Stimulated activated CD4-positive, alpha-beta T cell treated with anti-CD3 and anti-CD28 coated beads, Interleukin-1b, Interleukin-23, amount 100 ng/mL, for 48 hours (primary cell): ENCODE measurements around the gene RABEPK.
A peak's percentile ranks its signal among the peaks of the same experiment; 100 is the strongest.
"Not testable (repeated sequence)": the region's sequence is repeated elsewhere in the genome, so short reads cannot be mapped to it uniquely, and the experiment has no call there.

Source experiments
- DNase-seq: peaks from one replicate; pipeline ENCODE4 v3.0.0-alpha.2; 2020

Gene RABEPK, protein sequence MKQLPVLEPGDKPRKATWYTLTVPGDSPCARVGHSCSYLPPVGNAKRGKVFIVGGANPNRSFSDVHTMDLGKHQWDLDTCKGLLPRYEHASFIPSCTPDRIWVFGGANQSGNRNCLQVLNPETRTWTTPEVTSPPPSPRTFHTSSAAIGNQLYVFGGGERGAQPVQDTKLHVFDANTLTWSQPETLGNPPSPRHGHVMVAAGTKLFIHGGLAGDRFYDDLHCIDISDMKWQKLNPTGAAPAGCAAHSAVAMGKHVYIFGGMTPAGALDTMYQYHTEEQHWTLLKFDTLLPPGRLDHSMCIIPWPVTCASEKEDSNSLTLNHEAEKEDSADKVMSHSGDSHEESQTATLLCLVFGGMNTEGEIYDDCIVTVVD

DNA sequence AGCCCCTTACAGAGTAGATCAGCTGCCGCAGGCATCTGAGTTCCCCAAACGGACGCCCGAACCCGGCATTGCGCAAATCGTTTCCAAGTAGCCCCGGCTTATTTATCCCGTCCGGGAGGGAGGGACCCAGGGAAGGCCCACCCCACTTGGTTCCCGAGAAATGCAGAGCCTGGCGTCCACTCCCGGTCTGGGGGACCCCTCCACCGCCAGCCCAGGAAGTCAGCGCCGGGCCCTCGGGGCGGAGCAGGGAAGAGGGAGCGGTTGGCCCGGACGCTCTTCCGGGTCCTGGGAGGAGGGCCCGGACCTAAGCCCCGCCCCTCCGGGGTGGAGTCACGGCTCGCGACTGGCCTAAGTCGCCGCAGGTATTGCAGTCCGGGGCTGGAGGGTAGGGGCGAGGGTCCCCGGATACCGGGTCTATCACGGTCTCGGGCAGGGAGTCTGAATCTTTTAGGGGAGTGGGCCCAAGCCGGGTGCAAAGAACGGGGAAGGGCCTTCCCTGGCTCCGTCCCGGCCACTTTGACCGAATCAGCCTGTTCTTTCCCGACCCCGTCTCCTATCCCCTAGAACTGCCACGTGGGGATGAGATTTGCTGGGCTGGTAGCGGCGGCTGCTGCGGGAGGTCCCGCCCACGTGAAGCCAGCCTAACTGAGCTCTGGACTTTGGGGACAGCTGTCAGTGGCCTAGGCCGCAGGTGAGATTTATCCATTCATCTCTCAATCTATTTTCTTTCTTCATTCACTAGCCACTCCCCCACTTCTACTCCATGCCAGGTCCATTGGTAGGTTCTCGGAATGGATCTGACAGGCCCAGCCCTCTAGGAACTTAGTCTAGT lies at the start of gene RABEPK:
TSS of gene RABEPK (plus strand) at position 327 of the 832 bp plus-strand sequence. CDS start 2,472 bp downstream, outside the sequence.
- peak; percentile 88 for DNase-seq

DNA sequence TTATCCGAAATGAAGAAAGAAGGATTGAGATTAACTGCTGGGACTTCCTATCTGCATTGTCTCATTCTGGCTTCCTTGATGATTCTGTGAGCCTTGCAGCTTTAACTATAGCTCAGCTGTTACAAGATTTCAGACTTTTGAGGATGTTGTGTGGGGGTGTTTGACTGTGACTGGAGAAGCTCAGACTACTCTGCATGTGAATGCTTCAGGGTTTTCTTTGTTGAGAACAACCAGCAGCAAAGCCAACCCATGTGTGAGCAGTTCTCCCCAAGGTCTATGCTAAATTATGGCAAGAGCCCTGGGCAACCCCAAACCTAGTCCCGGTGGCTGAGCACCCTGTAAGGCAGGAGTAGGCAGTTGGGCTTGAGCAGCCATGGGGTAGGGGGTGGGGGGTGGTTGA lies 48.6 kb upstream of the RABEPK start:
- no peak for DNase-seq

DNA sequence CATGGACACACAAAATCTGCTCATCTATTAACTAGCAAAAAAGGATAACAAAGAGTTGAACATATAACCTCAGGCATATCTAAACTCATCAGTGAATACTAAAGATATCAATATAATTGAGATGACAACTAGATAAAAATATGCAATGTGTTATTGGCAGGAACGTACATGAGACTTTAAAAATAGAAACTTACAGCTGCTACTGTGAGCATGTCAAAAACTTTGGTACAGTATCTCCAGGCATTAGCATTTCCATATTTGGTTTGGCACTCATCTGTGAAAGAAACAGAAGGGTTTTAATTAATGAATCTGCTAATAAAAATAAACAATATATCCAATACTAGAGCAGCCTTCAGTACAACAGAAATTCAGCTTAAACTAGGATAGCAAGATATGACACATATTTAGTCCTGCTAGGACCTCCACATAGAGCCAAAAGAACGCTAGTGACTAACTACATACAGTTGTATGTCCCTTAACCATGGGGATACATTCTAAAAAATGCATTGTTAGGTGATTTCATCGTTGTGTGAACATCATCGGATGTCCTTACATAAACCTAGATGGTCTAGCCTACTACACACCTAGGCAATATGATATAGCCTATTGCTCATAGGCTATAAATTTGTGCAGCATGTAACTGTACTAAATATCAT lies 46.5 kb upstream of the RABEPK start:
- DNase-seq = no peak

DNA sequence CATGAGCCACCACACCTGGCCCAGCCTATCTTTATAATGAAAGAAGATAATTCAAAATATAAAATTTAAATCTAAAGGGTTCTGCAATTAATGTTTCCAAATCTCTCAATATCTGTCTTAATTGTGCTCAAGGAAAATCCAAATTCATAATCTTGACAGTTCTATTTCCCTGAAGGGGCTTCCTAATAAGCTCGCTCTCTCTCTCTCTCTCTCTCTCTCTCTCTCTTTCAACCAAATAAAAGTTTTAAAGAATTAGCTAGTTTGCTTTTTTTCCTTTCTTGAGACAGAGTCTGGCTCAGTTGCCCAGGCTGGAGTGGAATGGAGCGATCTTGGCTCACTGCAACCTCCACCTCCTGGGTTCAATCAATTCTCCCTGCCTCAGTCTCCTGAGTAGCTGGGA lies 43.8 kb upstream of the RABEPK start:
- no peak for DNase-seq

DNA sequence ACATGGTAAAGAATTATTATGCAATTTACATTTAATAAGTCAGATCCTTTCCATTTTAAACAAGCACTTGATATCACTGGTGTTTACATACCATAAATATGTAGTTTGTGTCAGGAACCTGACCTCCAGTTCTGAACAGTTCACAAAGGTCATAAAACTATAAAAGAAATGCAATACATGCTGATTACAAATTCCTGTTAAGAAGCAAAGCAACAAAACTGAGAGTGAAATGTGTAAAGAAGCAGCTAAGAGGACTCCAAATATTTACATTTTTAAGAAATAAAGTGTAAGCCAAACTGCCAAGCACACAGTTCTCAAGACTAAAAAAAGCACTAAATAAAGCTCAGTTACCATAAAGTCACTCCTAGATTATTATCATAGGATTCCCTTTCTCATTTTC lies 39.6 kb upstream of the RABEPK start:
- DNase-seq = no peak

DNA sequence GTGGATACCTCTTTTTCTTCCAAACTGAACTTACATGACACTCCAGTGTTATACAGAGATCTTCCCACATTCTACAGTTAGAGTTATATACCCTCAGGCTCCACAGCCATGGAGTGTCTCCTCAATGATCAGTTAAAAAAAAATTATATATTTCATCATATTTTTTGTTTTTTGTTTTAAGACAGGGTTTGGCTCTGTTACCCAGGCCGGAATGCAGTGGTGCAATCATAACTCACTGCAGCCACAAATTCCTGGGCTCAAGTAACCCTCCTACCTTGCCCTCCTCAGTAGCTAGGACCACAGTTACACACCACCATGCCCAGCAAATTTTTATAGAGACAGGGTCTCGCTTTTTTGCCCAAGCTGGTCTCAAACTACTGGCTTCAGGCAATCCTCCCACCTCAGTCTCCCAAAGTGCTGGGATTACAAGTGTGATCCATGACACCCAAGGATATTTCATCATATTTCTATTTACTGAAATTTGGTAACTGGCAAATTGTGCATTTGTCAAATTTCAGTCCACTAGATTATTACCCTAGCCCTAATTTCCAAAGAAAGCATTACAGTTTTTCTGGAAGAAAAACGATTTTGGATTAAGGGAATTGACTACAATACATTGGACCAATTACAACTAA lies 38.9 kb upstream of the RABEPK start:
- no peak for DNase-seq

DNA sequence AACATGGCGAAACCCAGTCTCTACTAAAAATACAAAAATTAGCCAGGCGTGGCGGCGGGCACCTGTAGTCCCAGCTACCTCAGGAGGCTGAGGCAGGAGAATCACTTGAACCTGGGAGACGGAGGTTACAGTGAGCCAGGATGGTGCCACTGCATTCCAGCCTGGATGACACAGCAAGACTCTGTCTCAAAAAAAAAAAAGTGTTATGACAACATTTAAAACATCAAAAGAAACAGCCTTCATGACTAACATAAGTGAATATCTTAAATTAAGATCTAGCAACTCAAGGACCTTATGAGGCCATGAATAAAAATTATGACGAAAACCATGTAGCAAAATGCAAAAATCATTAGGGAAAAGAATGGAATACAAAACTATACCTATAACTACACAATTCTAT lies 37.5 kb upstream of the RABEPK start:
- DNase-seq = not testable (repeated sequence)

DNA sequence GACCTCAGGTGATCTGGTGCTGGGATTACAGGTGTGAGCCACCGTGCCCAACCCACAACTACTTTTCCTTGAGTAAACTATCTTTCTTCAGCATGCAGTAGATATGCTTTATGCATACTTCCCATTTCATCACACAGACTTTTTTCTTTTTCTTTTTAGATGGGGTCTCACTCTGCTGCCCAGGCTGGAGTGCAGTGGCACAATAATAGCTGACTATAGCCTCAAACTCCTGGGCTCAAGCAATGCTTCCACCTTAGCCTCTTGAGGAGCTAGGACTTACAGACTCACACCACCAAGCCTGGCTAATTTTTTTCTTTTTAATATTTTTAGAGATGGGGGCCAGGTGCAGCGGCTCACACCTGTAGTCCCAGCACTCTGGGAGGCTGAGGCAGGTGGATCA lies 33.6 kb upstream of the RABEPK start:
- no peak for DNase-seq

DNA sequence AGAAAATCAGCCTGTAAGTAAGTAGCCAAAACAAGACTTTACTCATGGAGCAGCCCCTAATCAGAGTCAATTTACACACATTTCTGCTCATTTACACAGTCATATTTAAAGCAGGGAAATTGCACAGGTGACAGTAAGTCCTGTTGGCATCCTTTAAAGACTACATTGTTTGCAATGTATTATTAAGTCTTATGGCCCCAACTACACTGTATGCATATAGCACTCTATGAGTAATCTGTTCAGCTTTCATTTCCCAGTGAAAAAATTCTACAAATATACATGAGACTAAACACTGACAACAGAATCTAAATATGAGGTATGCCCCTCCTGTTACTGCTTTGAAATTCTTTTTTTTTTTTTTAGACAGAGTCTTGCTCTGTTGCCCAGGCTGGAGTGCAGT lies 30.4 kb upstream of the RABEPK start:
- no peak for DNase-seq

DNA sequence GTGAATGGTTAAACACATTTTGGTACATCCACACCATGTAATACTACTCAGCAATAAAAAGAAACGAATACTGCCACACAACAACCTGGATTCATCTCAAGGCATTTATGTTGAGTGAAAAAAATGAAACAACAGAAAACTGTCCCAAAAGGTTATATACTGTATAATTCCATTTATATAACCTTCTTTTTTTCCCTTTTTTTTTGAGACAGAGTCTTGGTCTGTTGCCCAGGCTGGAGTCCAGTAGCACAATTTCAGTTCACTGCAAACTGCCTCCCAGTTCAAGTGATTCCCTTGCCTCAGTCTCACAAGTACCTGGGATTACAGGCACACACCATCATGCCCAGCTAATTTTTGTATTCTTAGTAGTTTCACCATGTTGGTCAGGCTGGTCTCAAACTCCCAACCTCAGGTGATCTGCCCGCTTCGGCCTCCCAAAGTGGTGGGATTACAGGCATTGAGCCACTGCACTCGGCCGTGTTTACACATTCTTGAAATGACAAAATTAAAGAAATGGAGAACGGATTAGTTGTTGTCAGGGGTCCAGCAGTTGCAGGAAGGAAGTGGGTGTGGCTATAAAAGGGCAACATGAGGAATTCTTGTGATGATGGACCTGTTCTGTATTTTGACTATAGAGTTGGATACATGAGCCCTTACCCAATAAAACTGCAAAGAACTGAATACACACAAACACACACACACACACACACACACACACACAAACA lies 28.1 kb upstream of the RABEPK start:
- no peak for DNase-seq

DNA sequence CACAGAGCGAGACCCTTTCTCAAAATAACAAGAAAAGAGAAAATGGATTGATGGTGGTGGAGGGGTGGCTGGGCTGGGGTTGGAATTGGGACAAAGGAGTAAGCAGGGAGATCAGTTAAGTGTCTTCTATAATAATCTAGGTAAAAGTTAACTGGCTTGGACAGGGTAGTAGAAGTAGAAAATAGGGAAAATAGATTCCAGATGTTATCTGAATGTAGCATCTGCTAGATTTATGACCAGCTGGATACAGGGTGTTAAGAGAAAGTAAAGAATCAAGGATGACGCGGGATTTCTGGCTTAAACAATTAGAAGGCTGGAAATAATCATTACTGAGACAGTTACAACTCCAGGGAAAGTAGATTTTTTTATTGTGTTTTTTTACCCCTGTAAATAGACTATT lies 23.7 kb upstream of the RABEPK start:
- no peak for DNase-seq

DNA sequence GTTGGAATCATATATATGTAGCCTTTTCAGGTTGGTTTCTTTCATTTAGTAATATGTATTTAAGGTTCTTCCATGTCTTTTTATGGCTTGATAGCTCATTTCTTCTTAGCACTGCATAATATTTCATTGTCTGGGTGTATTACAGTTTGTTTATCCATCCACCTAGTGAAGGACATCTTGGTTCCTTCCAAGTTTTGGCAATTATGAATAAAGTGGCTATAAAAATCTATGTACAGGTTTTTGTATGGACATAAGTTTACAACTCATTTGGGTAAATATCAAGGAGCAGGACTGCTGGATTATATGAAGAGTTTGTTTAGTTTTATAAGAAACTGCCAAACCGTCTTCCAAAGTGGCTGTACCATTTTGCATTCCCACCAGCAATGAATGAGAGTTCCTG lies 22.5 kb upstream of the RABEPK start:
- no peak for DNase-seq

DNA sequence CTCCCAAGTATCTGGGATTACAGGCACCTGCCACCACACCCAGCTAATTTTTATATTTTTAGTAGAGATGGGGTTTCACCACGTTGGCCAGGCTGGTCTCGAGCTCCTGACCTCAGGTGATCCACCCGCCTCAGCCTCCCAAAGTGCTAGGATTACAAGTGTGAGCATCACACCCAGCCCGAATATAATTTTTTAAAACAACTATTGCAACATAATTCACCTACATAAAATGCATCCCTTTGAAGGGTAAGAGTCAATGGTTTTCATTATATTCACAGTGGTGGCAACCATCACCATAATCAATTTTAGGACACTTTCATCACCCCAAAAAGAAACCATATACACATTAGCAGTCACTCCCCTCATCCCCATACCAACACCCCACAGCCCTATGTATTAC lies 20.6 kb upstream of the RABEPK start:
- not testable (repeated sequence) for DNase-seq

DNA sequence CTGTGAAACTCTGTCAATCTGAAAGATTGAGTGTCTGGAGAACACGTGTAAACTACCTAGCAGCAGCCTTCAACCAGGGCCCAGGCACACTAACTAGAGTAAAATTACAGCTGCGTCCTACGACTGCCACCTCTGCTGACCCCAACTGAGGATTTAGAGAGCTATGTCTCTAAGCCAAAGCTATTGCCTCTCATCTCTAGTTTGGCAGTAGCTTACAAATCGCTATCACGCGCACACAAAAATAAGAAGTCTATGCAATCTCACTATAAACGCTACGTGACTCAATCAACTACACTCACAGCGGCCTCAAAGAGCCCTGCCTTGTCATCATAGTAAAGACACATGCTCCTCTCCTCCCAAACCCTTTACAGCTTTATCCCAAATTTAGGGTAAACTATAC lies 19.5 kb upstream of the RABEPK start:
- no peak for DNase-seq

DNA sequence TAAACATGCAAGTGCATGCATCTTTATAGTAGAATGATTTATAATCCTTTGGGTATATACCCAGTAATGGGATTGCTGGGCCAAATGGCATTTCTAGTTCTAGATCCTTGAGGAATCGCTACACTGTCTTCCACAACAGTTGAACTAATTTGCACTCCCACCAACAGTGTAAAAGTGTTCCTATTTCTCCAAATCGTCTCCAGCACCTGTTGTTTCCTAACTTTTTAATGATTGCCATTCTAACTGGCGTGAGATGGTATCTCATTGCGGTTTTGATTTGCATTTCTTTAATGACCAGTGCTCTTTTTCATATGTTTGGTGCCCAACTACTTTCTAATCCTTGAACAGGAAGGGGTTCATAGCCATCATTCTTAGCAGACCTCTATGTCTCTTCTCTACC lies 18.6 kb upstream of the RABEPK start:
- DNase-seq = not testable (repeated sequence)

DNA sequence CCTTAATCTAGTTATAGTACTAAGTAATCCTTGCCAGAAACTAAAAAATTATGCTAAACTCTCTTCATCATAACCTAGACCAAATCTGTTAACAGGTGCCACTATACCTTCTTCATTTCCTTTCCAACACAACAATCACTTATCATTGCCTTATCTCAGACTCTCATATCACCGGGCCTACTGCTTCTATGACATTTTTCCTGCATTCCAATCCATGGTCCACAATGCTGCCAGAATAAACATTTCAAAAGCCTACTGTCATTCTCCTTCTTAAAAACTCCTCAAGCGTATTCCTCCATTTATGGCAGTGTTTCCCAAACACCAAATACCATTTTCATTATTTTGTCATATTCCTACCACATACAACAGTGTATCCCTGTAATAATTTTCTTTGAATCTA lies 17.3 kb upstream of the RABEPK start:
- DNase-seq = no peak

DNA sequence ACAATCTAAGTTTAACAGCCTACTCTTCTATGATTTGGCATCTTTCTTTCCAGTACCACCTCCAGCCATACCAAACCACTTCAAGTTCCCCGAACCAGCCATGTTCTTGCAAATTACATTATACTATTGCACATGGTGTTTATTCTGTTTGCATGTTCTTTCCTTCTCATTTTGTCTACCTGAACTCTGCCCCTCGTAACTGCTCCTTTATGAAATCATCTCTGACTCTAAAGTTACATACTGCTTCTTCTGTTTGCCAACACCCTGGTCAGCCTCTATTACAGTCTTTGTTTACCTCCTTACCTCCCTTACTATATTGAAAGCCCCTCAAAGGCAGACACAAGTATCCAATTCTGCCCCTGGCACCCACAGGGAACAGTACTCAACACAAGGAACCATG lies 16.8 kb upstream of the RABEPK start:
- DNase-seq = no peak

DNA sequence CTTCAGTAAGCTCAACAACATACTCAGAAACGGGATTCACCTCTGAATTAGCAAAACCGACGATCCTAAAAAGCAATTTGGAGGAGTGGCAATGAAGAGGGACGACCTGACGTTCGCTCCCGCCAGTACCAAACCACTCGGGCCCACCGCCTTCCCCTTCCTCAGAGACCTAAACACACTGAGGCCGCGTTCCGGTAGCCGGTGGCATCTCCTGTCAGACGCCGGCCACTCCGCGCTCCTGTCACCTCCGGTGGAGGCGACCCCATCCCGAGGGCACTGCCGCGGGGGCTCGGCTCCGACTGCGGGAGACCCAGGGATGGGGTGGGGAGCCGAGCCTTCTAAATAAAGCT lies 11.4 kb upstream of the RABEPK start:
- DNase-seq = peak; percentile 35

DNA sequence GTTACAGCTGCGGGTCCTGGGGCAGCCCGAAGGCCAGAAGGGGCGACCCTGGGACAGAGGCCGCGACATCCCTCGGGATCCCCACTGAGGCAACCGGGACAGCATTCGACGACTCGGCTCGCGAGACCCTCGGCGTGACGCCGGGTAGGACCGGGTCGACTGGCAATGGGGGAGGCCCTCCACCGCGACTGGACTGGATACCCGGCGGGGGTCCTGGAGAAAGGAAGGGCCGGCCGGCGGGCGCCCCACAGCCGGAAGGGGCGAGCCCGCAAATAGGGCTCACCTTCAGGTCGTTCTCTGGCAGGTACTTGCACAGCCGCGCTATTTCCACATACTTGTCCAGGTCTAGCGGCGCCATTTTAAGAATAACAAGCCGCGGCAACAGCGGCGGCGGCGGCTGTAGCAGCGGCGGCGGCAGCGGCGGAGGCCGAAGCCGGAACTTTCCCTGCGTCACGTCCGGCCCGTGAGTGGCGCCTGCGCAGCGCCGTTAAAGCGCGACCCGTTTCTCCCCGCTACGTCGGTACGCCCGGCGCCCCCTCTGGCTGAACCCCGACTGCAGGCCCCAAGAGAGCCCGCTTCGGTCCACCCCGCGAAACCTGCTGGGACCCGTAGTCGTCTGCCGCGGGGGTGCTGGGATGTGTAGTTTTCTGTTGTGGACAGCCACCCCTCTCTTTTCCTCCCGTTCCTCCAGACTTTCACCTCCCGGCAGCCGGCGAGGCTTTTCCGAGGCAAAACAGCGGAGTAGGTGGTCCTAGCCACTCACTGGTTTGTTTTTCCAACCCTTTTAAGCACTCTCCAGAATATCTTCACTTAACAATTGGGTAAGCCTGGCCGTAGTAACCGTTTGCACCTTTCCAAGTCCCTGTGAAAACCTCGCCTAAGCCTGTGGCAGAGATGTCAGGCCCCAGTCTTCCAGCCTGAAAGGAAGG lies 10.7 kb upstream of the RABEPK start, which contains the start of gene PPP6C:
TSS of gene PPP6C (minus strand) at position 443 of the 929 bp plus-strand sequence. CDS start at position 358, 85 bp downstream.
- DNase-seq = peak; percentile 98

DNA sequence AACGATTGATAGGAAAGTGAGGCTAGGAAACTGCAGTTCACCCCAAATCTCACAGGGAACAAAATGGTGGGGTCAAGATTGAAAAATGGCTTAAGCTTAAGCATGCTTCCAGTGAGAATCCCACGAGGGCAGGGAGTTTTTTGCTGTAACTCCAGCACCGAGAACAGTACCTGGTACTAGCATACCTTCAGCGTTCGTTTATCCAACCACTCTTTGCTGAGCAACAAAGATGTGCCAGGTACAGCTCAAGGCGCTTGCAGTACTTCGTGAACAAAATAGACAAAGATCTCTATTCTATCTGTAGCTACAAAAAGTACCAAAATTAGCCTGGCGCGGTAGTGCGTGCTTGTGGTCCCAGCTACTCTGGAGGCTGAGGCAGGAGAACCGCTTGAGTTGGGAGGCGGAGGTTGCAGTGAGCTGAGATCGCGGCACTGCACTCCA lies 10.0 kb upstream of the RABEPK start:
- peak; percentile 24 for DNase-seq

DNA sequence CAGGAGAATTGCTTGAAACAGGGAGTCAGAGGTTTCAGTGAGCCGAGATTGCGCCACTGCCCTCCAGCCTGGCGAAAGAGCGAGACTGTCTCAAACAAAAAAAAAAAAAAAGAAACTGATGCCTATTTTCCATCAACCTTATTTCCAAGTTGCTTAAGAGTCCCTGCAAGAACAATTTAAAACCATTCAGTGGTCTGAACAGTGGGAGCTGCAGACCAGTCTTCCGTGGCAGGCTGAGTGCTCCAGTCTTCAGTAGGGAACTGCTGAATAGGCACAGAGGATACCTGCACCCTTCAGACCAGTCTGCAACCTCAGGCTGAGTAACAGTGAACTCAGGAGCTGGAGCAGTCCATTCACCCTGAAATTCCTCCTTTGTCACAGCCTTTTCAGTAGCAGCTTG lies 5.9 kb upstream of the RABEPK start:
- not testable (repeated sequence) for DNase-seq
